ENCODE data around the gene MAPK8IP2. TPM values are rescaled to one million over a fixed set of nuclear protein-coding genes. Genes with fewer than 3 reads are reported as not detected.

Gene MAPK8IP2
- total and polyA plus RNA-seq, 8 donors, result 0.66 to 2.3 (median 1.0) TPM

DNA sequence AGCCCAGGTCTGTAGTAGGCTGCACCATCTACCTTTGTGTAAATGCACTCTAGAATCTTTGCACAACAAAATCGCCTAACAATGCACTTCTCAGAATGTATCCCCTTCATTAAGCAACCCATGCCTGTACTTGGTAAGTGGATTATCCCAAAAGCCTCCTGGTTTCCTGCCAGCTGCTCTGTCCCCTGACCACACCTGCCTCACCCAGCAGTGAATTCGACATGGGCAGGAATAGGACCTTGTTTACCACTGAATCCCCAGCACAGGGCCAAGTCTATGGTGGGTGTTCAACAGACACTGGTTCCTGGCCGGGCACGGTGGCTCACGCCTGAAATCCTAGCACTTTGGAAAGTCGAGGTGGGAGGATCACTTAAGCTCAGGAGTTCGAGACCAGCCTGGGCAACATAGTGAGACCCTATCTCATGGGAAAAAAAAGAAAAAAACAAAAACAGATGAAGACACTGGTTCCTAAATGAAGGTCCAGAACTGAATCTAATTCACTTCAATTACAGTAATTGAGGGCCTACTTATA lies 32.8 kb upstream of the MAPK8IP2 start:
- TF ChIP-seq, protein P1, sequence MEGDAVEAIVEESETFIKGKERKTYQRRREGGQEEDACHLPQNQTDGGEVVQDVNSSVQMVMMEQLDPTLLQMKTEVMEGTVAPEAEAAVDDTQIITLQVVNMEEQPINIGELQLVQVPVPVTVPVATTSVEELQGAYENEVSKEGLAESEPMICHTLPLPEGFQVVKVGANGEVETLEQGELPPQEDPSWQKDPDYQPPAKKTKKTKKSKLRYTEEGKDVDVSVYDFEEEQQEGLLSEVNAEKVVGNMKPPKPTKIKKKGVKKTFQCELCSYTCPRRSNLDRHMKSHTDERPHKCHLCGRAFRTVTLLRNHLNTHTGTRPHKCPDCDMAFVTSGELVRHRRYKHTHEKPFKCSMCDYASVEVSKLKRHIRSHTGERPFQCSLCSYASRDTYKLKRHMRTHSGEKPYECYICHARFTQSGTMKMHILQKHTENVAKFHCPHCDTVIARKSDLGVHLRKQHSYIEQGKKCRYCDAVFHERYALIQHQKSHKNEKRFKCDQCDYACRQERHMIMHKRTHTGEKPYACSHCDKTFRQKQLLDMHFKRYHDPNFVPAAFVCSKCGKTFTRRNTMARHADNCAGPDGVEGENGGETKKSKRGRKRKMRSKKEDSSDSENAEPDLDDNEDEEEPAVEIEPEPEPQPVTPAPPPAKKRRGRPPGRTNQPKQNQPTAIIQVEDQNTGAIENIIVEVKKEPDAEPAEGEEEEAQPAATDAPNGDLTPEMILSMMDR (IDR thresholded peaks at IDR 0.05), result no peak
- Histone ChIP-seq H3K27ac (no peak overlapping the region), H3K27me3 (no peaks in the 10 kb centered on the region), H3K9me3 (no peaks in the 10 kb centered on the region), H3K36me3 (peaks cover 0 to 49% of the 10 kb centered on the region in 2 donors), H3K4me3 (no peak overlapping the region), H3K4me1 (peaks cover 0 to 8% of the 10 kb centered on the region in 2 donors)
- ATAC-seq (no peak), DNase-seq (no peak)
- intact Hi-C loops (cut with DNase I), result no loop called here

DNA sequence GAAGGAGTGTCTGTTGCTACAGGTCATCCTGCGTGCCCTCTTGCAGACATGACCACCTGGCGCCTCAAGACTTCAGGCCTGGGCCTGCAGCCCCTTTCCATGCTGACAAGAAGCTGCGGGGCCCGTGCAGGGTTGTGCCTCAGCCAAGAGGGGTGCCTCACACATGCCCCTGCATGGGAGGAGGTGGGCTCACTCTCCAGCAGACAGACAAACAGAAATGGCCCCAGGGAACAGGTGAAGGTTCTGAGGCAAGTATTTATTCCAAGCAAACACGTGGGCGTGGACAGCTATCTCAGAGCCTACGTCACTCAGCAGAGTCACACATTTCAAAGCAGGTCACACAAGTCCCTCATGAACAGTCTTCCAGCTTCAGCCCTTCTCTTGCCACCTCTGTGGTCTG lies 32.0 kb upstream of the MAPK8IP2 start:
- Histone ChIP-seq H3K27ac (no peak overlapping the region), H3K4me1 (peaks cover 0 to 4% of the 10 kb centered on the region in 2 donors), H3K27me3 (no peaks in the 10 kb centered on the region), H3K9me3 (no peaks in the 10 kb centered on the region), H3K36me3 (peaks cover 0 to 57% of the 10 kb centered on the region in 2 donors), H3K4me3 (no peak overlapping the region)
- TF ChIP-seq, protein P1 (IDR thresholded peaks at IDR 0.05), result no peak
- no peak for DNase-seq
- intact Hi-C loops (cut with DNase I), result no loop called here
- no peak for ATAC-seq

DNA sequence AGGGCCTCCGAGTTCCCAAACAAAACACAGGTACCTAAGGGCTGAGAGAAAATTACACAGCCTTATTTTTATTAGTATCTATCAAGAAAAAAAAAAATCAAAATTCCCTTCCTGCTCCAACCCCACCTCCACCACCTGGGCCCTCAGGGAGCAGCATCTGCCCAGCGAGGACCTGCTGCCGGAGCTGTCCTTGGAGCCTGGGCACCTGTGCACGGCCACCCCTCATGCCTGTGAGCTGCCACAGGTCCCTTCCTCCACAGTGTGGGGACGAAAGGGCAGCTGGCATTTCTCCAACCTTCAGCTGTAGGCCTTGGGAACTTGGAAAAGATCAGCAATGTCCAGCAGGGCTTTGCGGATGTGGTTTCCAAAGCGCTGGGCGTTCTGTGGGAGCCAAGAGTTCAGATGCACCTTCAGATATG lies 31.5 kb upstream of the MAPK8IP2 start:
- intact Hi-C loops (cut with DNase I), result no loop called here
- ATAC-seq (no peak), DNase-seq (no peak)
- Histone ChIP-seq H3K4me3 (no peak overlapping the region), H3K9me3 (no peaks in the 10 kb centered on the region), H3K4me1 (no peaks in the 10 kb centered on the region), H3K27me3 (no peaks in the 10 kb centered on the region), H3K27ac (no peak overlapping the region), H3K36me3 (peaks cover 0 to 61% of the 10 kb centered on the region in 2 donors)
- TF ChIP-seq, protein P1 (IDR thresholded peaks at IDR 0.05), result no peak

DNA sequence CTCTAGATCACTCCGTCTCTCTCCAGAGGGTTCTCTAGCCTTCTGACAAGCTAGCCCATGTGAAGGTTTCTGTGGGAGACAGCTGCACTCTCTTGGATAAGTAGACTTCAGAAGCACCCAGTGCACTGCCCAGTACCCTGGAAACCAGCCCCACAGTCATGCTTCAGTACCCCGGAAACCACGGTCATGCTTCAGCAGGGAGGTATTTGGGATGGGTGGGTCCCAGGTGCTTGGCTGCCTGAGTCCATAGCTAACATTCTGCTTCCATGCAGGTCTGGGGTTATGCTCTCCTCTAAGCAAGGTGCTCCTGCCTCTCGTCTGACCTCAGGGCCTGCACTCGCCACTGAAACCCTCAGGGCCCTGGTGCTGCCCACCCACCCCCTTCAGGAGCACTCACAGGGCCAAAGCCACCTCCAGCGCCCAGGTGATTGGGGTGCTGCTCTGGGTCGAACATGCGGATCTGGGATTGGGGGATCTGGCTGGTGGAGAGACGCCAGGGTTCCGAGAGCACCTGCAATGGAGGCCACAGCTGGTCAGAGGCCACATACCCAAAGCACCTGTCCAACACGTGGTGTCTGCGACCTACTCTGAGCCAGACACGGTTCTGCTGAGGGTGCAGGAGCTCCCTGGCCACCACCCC lies 30.6 kb upstream of the MAPK8IP2 start:
- intact Hi-C loops (cut with DNase I), result no loop called here
- TF ChIP-seq, protein P1 (IDR thresholded peaks at IDR 0.05), result no peak
- Histone ChIP-seq H3K27me3 (no peaks in the 10 kb centered on the region), H3K4me1 (no peaks in the 10 kb centered on the region), H3K9me3 (no peaks in the 10 kb centered on the region), H3K4me3 (no peak overlapping the region), H3K27ac (no peak overlapping the region), H3K36me3 (peaks cover 0 to 63% of the 10 kb centered on the region in 2 donors)
- no peak for DNase-seq
- no peak for ATAC-seq

DNA sequence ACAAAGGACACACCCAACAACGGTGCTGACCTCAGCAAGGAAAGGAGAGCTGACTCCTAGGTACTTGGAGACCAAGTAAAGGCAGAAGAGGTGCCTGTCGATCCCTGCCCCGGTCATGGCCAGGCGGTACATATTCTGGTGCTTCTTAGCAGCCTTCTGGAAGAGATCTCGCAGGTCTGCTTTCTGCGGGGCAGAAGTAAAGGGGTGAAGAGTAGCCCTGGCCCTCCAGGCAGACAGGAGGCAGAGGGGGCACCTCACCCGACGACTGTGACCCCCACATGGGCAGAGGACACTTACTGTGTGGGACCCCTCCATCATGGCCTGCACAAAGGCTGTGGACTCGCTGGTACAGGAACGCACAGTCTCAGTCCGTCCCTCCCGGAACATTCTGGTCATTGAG lies 29.7 kb upstream of the MAPK8IP2 start:
- Histone ChIP-seq H3K27ac (no peak overlapping the region), H3K4me1 (no peaks in the 10 kb centered on the region), H3K27me3 (no peaks in the 10 kb centered on the region), H3K4me3 (no peak overlapping the region), H3K36me3 (peaks cover 0 to 63% of the 10 kb centered on the region in 2 donors), H3K9me3 (no peaks in the 10 kb centered on the region)
- ATAC-seq (no peak), DNase-seq (no peak)
- TF ChIP-seq, protein P1 (IDR thresholded peaks at IDR 0.05), result no peak
- intact Hi-C loops (cut with DNase I), result no loop called here
